Testis (tissue), 2 donors: ENCODE data around the gene UCP3.

Source experiments
- CTCF ChIP-seq, 3 experiments: fragments of 450-650 bp in 2 of 3; fragments of 200-600 bp in 1 of 3; sonication (generic) in 1 of 3; IDR thresholded peaks; one replicate each; pipeline ENCODE4 v1.5.1; 2016 to 2019; ENCODE audit warnings: antibody characterized with exemption in 3 of 3, mild to moderate bottlenecking in 2 of 3, moderate library complexity in 1 of 3
- POLR2A ChIP-seq: fragments of 450-650 bp; IDR thresholded peaks from one replicate; pipeline ENCODE4 v1.6.1; 2017; ENCODE audit warnings: antibody characterized with exemption, mild to moderate bottlenecking, moderate library complexity

GRCh38 chr11:73995247-73995646 is 13.6 kb downstream of the UCP3 start:
- TF ChIP-seq CTCF (IDR thresholded peaks at IDR 0.05) (no peak), POLR2A (no peak)
